ENCODE data around the gene IKZF2. TPM values are rescaled to one million over a fixed set of nuclear protein-coding genes. Genes with fewer than 3 reads are reported as not detected.

Gene IKZF2
- total RNA-seq, 1 donor from 2014 or later: 4.0 TPM

DNA sequence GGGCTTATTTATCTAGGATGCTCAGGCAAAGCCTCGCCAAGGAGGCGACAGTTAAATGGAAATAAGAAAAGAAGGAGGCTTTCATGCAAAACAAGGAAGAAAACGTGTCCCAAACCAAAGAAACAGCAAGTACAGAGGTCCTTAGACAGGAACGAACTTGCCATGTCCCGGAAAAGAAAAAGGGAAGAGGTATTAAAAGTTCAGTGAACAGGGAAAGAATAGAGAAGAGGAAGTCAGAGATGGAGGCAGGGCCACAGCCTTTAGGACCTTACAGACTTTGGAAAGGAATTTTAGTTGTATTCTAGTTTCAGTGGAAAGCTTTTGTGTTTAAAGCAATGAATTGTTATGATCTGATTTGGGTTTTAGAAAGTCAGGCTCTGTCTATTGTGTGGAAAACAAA is 22.1 kb downstream of the IKZF2 start:
- peak overlapping the region; percentile 96 for H3K27ac Mint-ChIP-seq (ENCODE audit: unreplicated experiment)

DNA sequence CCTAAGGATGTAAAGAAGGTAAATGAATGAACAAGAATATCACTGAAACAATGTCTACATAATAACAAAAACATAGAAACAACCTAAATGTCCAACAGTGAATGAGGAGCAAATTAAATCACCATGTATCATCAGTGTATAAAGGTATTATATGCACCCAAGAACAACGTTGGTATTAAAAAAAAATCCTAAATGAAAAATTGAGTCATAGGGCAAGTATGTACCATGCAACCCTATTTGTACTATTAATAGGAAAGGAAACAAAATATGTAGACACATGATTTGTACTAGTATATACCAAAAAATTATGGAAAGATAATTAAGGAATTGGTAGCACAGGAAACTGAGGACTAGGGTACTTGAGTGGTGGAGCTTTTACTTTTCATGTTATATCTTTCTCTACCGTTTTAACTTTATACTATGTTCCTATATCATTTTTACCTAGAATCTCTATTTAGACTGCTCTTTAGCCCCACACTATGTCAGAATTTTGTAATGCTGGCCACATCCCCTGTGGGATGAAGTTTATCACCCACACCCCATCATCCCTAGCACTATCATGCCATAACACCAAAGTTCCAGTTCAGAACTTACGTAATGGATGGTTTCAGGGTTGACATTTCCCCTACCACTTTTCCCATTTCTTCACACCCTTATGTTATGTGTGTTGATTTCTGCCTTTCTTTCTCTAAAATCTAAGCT is 25.6 kb downstream of the IKZF2 start:
- DNase-seq (ENCODE audit: low spot score): no peak
- no peaks in the 10 kb centered on the region for H3K9me3 Mint-ChIP-seq (ENCODE audit: unreplicated experiment)
- H3K36me3 Mint-ChIP-seq (ENCODE audit: low read depth, unreplicated experiment): no peaks in the 10 kb centered on the region
- peaks cover 2% of the 10 kb centered on the region for H3K27me3 Mint-ChIP-seq (ENCODE audit: unreplicated experiment)
- no peak overlapping the region for H3K27ac Mint-ChIP-seq (ENCODE audit: unreplicated experiment)
- peaks cover 22% of the 10 kb centered on the region for H3K4me1 Mint-ChIP-seq (ENCODE audit: unreplicated experiment)
- H3K4me3 Mint-ChIP-seq (ENCODE audit: unreplicated experiment): no peak overlapping the region
- TF ChIP-seq, protein P1, sequence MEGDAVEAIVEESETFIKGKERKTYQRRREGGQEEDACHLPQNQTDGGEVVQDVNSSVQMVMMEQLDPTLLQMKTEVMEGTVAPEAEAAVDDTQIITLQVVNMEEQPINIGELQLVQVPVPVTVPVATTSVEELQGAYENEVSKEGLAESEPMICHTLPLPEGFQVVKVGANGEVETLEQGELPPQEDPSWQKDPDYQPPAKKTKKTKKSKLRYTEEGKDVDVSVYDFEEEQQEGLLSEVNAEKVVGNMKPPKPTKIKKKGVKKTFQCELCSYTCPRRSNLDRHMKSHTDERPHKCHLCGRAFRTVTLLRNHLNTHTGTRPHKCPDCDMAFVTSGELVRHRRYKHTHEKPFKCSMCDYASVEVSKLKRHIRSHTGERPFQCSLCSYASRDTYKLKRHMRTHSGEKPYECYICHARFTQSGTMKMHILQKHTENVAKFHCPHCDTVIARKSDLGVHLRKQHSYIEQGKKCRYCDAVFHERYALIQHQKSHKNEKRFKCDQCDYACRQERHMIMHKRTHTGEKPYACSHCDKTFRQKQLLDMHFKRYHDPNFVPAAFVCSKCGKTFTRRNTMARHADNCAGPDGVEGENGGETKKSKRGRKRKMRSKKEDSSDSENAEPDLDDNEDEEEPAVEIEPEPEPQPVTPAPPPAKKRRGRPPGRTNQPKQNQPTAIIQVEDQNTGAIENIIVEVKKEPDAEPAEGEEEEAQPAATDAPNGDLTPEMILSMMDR (IDR thresholded peaks at IDR 0.05; ENCODE audit: unreplicated experiment): no peak

More for the DNA sequence above, 22.1 kb downstream of the IKZF2 start:
- no peaks in the 10 kb centered on the region for H3K9me3 Mint-ChIP-seq (ENCODE audit: unreplicated experiment)
- H3K27me3 Mint-ChIP-seq (ENCODE audit: unreplicated experiment): peaks cover 2% of the 10 kb centered on the region
- no peaks in the 10 kb centered on the region for H3K36me3 Mint-ChIP-seq (ENCODE audit: low read depth, unreplicated experiment)
- H3K4me1 Mint-ChIP-seq (ENCODE audit: unreplicated experiment): peaks cover 16% of the 10 kb centered on the region
- no peak for DNase-seq (ENCODE audit: low spot score)
- no peak overlapping the region for H3K4me3 Mint-ChIP-seq (ENCODE audit: unreplicated experiment)
- TF ChIP-seq, protein P1 (IDR thresholded peaks at IDR 0.05; ENCODE audit: unreplicated experiment): no peak

DNA sequence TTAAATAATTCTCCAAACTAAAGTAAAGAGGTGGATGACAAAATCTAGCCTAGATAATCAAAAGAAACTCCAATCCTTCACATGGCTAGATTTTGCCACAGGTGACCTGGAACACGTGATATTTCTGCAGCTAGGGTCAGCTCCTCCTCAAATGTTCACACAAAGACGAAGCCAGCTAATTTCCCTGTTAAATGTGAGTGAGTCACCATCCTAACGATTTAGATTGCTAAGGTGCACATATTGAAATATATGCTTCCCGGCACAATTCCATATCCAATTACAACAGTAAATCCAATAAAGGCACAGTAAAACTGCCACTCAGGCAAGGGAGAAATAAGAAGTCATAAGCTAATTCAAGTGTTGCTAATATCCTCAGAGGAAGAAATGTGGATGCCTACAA is 28.7 kb downstream of the IKZF2 start:
- Mint-ChIP-seq H3K36me3 (ENCODE audit: low read depth, unreplicated experiment) (no peaks in the 10 kb centered on the region), H3K9me3 (ENCODE audit: unreplicated experiment) (no peaks in the 10 kb centered on the region), H3K4me3 (ENCODE audit: unreplicated experiment) (no peak overlapping the region), H3K4me1 (ENCODE audit: unreplicated experiment) (peaks cover 7% of the 10 kb centered on the region), H3K27ac (ENCODE audit: unreplicated experiment) (no peak overlapping the region), H3K27me3 (ENCODE audit: unreplicated experiment) (peaks cover 1% of the 10 kb centered on the region)
- DNase-seq (ENCODE audit: low spot score): no peak
- TF ChIP-seq, protein P1 (IDR thresholded peaks at IDR 0.05; ENCODE audit: unreplicated experiment): no peak

DNA sequence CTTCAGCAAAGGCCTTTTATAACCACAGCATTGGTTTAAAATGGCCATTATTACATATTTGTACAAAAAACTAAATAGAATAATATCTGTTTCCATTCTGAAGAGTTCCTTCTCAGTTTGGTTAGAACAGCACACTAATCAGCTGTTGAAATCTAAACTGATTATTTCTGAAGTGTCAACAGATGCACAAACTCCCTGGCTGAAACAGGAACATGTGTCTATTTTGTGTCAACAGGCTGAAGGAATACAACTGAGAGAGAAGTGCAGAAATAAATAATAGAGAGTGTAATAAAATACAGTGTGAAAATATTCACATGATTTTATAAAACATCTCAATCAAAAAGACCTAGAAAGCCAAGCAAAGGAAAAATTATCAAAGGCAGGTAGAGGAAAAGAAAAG is 29.7 kb downstream of the IKZF2 start:
- H3K27ac Mint-ChIP-seq (ENCODE audit: unreplicated experiment): no peak overlapping the region

More for the DNA sequence above, 29.7 kb downstream of the IKZF2 start:
- Mint-ChIP-seq H3K4me1 (ENCODE audit: unreplicated experiment) (peaks cover 10% of the 10 kb centered on the region), H3K36me3 (ENCODE audit: low read depth, unreplicated experiment) (no peaks in the 10 kb centered on the region), H3K27me3 (ENCODE audit: unreplicated experiment) (peaks cover 1% of the 10 kb centered on the region), H3K4me3 (ENCODE audit: unreplicated experiment) (no peak overlapping the region), H3K9me3 (ENCODE audit: unreplicated experiment) (no peaks in the 10 kb centered on the region)
- TF ChIP-seq, protein P1 (IDR thresholded peaks at IDR 0.05; ENCODE audit: unreplicated experiment): no peak
- DNase-seq (ENCODE audit: low spot score): no peak
